Subcutaneous adipose tissue (tissue), 4 donors: Measurements from ENCODE around the gene PAFAH2. TPM values are rescaled to one million over a fixed set of nuclear protein-coding genes. Genes with fewer than 3 reads are reported as not detected.

Experiments
- CTCF ChIP-seq: fragments of 450-650 bp; IDR thresholded peaks from one replicate; pipeline ENCODE4 v1.5.1; 2016; ENCODE audit warnings: low read depth, mild to moderate bottlenecking, control low read depth, antibody characterized with exemption, moderate library complexity
- total RNA-seq, 4 donors: library from RNA; depleted of rRNA; stranded (reverse); fragments of >200 nt; gene quantifications; one replicate each; pipeline ENCODE4 v1.1.0, GENCODE V29; 2016

PAFAH2 gene
- total RNA-seq, 4 donors from 2014 or later, result 6.7 to 12.6 (median 9.1) TPM

DNA sequence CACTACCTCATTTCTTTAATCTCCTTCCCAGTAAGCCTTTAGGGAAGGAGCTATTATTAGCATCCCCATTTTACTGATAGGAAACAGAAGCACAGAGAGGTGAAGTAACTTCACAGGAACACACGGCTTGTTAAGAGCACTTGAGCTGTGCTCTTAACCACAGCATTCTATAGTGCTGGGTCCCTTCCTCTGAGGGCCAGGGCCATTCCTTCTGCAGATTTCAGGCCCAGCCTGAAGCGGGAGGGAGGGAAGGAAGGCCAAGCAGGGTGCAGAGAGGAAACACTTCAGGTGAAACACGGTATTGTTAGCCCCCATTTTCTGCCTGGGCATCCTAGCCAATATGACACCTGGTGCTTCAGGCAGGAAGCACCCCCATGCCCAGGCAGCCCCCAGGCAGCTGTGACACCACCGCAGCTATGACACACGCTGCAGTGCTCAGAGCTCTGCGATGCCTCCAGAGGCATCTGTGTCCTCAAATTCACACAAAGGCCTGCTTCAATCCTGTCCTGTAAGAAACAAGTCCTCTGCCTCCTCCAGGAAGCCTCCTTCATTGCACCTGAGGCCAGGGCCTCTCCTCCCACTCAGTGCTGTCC is 19.2 kb upstream of the PAFAH2 start:
- TF ChIP-seq CTCF, result no peak

- no peak for TF ChIP-seq CTCF
Observed at GRCh38 chr1:26016258-26016952, 18.5 kb upstream of the PAFAH2 start.

- TF ChIP-seq CTCF, result no peak
Observed at GRCh38 chr1:26015358-26015757, 17.5 kb upstream of the PAFAH2 start.

- TF ChIP-seq CTCF, result no peak
Observed at GRCh38 chr1:26014179-26014578, 16.3 kb upstream of the PAFAH2 start.

DNA sequence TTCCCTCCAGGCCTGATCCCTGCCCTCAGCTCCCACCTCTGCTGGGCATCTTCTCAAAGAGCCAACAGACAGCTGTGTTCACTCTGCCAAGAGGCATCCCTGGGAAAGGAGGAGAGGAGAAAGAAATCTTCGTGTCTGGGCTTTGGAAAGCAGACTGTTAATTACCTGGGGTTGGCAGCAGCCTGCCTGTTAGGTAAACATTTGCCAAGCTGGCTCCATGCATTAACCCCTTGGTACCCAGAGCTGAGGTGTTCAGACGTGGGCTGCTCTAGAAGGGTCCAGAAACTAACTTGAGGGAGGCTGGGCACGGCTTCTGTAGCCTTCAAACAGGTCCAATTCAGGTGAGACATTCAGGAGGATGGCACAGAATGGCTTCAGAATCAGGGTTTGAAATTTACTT is 15.0 kb upstream of the PAFAH2 start:
- no peak for TF ChIP-seq CTCF

GRCh38 chr1:26010825-26011224 is 13.0 kb upstream of the PAFAH2 start:
- no peak for TF ChIP-seq CTCF

- no peak for TF ChIP-seq CTCF
Observed at GRCh38 chr1:26009796-26010447, 12.1 kb upstream of the PAFAH2 start.
